HG02763 (cell line): Measurements from ENCODE around the gene PCIF1.

Source experiments
- ATAC-seq: cut with Tn5 transposase; IDR thresholded peaks from one replicate; pipeline ENCODE4 v1.9.1; 2021; ENCODE audit warnings: mild to moderate bottlenecking, moderate library complexity; ENCODE audit not compliant: unreplicated experiment

PCIF1 gene

GRCh38 chr20:45904583-45905504 is 29.6 kb upstream of the PCIF1 start:
- no peak for ATAC-seq

GRCh38 chr20:45905505-45906079 is 28.9 kb upstream of the PCIF1 start:
- ATAC-seq, result no peak

DNA sequence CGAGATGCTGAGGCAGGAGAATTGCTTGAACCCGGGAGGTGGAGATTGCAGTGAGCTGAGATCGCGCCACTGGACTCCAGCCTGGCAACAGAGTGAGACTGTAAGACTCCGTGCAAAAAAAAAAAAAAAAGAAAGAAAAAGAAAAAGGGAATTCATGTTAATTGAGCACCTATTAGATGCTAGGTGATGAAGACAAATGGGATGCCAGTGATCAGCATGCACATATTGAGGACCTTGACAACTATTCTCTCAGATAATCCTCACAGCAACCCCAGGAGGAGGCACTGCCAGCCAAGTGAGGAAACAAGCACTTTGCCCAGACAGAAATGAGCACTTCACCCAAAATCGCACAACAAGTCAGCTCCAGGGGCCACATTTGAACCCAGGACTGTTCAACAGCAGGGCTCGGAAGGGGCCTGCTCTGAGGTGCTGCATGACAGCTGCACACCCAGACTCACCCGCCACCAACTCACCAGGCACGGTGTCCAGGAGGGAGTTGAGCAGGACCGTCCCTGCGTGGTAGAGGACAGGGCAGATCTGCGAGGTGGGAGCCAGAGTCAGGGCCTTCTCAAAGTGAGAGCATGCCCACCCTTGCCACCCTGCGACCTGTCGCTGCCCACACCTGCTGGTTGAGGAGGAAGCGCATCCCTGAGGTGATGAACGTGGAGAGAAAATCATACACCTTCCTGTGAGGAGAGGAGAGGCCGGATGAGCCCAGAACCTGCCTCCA is 27.1 kb upstream of the PCIF1 start:
- no peak for ATAC-seq

- no peak for ATAC-seq
These were observed 26.4 kb upstream of the PCIF1 start for GRCh38 chr20:45908084-45908483.

GRCh38 chr20:45909336-45909808 is 25.1 kb upstream of the PCIF1 start:
- no peak for ATAC-seq

DNA sequence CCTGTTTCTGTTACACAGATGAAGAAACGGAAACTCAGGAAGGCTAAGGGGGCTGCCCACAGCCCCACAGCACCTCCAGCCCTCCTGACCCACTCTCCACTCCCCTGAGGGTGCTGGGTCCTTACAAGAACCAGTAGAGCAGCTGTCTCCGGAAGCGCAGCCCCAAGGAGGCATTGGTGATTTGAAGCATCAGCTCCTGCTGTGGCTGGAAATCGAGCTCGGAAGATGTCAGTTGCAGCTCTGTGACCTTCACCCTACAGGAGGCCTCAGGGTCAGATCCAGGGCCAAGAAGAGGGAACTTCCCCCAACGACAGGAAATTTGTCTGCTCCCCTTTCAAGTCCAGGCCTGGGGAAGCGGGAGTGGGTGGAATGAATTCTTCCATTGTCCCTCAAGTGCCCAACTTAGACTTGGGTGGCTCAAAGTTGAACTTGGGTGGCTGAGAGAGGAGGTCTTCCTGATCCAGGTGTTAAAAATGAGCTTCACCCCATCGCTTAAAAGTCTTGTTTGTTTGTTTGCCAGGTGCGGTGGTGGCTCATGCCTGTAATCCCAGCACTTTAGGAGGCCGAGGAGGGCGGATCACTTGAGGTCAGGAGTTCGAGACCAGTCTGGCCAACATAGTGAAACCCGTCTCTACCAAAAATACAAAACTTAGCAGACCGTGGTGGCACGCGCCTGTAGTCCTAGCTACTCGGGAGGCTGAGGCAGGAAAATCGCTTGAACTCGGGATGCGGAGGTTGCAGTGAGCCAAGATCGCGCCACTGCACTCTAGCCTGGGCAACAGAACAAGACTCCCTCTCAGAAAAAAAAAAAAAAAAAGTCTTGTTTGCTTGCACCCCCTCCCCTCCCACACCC is 24.4 kb upstream of the PCIF1 start:
- no peak for ATAC-seq

DNA sequence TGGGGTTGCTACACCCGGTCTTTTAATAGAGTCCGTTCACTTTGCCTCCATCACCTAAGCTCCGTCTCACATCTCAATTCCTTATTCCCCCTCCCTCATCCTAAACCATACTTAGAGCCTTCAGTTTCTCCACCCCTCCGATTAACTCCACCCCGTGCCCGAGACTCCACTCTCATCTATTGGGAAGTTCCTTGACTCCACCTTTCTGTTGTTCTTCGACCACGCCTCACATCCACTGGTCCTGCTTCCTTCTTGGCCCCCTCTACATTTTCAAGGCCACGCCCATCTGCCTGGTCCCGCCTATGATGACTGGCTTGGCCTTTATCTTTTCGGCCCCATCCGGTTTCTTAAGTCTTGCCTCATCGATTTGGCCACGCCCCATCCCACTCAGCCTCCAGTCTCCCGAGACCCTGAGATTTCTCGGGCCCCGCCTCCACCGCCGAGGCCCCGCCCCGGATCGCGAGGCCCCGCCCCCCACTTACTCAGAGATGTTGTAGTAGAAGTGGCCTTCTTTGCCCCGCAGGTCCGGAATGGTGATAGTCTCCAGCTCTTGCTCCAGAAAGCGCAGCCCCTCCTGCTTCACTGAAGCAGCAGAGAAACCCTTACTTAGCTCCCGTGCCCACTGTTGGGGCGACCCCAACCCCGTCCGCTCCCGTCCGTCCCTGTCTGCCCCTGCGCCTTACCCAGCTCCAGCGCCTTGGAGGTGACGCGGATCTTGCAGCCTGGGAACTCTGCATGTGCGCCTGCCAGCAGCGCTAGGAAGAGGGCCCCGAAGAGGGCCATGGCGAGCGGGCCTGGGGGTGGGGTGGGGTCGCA is 23.6 kb upstream of the PCIF1 start:
- peak; percentile 84 for ATAC-seq

DNA sequence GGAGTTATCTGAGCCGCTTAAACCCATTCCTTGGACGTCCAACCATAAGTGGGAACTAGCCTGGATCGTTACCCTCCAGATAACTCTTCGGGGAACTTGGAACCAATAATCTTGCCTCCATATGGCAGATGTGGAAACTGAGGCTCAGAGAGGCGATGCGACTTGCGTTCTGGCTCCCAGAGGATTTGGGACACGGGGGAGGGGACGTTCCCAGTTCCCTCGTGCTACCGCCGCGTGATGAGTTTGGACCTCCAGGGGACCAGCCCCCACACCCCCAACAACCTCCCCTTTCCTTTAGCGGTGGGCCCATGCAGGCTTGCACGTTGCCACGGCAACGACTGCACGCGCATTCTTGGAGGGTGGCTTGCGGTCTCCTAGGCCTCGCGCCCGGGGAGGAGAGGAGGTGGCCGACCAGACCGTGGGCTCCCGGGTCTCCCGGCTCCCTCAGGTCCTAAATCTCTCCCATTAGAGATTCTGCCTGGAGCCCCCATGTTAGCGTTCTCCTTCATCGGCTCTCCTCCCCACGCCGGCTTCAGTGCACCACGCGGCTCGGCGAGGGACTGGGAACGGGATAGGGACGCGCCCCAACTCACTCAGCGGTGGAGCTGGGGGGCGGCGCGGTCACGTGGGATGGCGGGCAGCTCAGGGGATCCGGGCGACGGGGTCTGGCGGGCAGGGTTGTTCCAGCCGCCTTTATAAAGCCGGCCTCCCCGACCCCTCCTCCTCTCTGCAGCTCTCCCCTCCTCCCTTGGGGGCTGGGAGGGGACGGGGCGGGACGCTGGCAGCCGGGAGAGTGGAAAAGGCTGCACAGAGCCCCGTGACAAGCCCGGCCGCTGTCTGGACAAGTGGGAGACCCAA is 22.8 kb upstream of the PCIF1 start, which contains the start of gene PLTP:
PLTP (minus strand) TSS at position 670 of the 858 bp plus-strand sequence. CDS start 703 bp downstream, outside the sequence.
- no peak for ATAC-seq

DNA sequence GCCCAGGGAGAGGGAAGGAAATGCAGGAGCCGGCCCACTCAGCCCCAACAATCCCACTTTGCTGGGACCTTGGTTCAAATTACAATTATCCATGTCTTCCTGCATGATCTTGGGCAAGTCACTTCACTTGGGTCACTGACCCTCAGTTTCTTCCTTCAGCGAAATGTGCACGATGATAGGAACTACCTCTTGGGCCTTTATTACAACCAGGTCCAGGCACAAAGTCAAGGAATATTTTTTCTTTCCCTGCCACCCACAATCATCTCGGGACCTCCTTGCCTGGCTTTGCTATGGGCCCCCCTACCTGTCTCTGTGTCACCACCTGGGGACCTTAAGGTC is 22.2 kb upstream of the PCIF1 start:
- ATAC-seq, result no peak

DNA sequence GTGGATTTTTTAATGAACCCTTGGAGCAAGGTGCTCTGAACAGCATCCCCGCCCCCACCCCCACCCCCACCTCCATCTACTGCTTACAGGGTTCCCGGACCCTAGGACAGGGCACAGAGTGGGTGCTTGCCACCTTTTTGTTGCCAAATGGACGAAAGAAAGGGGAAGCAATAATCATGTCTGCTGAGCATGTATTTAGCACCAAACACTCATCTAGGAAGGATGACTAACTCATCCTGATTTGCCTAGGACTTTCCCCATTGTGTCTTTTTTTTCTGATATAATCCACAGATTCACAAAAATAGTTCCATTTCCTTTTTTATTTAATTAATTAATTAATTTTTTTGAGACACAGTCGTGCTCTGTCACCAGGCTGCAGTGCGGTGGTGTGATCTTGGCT is 21.4 kb upstream of the PCIF1 start:
- ATAC-seq, result no peak

- ATAC-seq, result no peak
These were observed 16.7 kb upstream of the PCIF1 start for GRCh38 chr20:45917790-45918141.

DNA sequence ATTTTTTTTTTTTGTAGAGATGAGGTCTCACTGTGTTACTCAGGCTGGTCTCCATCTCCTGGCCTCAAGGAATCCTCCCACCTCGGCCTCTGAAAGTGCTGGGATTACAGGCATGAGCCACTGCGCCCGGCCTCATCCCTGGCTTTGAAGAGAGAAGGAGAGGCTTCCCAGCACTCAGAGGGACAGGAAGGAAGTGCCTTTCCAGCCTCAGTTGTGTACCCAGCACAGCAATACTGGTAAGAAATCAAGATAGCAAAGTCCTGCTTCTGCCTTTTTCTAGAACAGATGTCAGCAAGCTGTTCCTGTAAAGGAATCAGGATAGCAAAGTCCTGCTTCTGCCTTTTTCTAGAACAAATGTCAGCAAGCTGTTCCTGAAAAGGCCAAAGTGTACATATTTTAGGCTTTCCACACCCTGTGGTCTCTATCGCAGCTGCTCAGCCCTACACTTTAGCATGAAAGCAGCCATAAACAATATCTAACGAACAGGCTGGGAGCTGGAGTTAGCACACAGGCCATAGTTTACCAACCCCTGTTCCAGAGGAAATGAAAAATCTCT is 16.2 kb upstream of the PCIF1 start:
- no peak for ATAC-seq

GRCh38 chr20:45918779-45919537 is 15.5 kb upstream of the PCIF1 start:
- no peak for ATAC-seq

DNA sequence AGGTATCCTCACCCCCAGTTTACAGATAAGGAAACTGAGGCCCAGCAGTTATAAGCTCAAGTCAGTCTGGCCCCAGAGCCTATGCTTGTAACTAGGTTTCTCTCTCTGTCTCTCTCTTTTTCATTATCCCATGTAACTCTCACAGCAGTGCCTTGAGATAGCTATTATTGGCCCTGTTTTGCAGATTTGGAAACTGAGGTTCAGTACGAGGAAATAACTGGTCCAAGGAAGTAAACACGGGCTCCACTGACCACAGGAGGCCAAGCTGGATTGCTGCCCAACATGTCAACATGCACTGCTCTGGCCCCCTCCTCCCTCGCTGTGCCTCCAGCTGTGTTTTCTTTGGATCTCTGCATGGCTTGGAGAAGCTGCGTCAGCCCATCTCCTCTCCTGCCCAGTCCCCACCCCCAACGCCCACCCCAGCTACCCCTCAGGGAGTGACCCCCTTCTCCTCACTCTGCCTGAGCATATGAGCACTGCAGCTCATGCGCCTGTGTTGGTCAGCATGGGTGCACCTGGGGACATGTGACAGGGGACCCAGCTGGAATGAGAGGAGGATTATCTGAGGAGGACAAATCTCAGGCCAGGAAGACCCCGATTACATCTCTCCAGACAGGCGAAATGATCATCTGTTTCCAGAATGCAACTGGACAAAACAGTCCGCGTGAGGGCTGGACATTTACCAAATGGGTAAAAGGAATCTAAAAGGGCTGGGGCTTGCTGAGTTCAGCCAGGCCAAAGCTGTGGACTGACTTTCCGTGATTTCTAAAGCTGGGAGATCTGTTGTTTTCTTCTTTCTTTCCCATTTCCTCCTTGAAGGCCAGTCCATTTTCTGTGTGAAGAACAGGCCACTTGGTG is 14.7 kb upstream of the PCIF1 start:
- ATAC-seq, result no peak

DNA sequence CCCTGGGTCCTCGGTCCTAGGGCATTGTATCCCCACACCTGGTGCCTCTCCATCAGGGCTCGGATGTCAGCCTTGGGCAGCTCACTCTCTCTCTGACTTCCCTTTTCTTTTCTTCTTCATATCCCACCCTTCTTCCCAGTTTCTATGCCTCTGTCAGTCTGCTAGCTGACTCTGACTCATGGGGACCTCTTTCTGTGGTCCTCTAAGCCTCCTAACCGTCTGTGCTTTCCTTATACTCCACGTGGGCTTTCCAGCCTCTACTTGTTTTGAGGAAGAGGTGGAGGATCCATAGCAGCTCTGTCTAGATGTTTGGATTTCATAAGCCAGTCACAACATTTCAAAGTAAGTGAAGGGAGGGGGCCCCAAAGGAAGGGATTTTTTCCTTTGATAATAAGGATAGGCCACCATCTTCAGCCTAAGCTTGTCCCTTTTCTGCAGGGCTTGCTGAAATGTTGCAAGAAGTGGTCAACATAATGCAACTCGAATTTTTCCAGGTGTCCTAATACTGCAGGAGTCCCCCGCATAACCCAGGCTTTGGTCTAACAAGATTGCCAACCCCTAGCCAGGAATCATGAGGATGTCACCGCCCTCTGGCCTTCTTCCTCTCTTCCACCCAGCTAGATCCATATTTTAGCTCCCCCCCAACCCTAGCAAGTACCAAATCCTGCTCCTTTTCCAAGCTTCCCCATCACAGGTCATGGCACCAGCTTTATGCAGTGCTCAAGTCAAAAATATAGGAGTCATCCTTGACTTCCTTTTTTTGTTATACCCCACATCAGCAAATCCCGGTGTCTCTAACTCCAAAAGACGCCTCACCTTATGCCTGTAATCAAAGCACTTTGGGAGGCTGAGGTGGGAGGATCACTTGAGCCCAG is 13.8 kb upstream of the PCIF1 start:
- ATAC-seq, result no peak
